ENCODE results near the gene ME1.

Gene ME1

DNA sequence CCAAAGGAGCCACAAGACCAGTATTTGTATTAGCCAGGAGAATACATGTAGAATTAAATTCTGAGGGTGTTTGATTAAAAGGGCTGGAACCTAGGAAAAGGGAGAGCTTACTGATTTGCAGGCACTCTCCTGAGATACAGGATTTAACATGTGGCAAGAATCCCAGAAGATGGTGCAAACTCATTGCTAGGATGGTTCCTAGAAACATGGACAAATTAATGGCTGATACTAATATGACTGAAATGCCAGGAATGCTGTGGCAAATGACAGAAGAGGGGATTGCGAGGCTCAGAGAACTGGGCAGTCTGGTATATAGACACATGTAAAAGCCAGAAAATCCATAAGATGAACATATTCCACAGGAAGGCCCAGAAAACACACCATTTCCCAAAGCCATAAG lies 119.6 kb downstream of the ME1 start:
- TF ChIP-seq, protein P1, sequence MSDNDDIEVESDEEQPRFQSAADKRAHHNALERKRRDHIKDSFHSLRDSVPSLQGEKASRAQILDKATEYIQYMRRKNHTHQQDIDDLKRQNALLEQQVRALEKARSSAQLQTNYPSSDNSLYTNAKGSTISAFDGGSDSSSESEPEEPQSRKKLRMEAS (IDR thresholded peaks at IDR 0.05; ENCODE audit: low read depth, low read length) = no peak
- TF ChIP-seq, protein P2, sequence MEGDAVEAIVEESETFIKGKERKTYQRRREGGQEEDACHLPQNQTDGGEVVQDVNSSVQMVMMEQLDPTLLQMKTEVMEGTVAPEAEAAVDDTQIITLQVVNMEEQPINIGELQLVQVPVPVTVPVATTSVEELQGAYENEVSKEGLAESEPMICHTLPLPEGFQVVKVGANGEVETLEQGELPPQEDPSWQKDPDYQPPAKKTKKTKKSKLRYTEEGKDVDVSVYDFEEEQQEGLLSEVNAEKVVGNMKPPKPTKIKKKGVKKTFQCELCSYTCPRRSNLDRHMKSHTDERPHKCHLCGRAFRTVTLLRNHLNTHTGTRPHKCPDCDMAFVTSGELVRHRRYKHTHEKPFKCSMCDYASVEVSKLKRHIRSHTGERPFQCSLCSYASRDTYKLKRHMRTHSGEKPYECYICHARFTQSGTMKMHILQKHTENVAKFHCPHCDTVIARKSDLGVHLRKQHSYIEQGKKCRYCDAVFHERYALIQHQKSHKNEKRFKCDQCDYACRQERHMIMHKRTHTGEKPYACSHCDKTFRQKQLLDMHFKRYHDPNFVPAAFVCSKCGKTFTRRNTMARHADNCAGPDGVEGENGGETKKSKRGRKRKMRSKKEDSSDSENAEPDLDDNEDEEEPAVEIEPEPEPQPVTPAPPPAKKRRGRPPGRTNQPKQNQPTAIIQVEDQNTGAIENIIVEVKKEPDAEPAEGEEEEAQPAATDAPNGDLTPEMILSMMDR (IDR thresholded peaks at IDR 0.05; ENCODE audit: low read depth, low read length) = no peak
- TF ChIP-seq POLR2A (IDR thresholded peaks at IDR 0.05; ENCODE audit: extremely low read depth, insufficient read length) (no peak), MYC (IDR thresholded peaks at IDR 0.05; ENCODE audit: low read depth, low read length) (no peak)
- no peak for DNase-seq (ENCODE audit: low read depth)
- no peak overlapping the region for H3K4me3 ChIP-seq (ENCODE audit: low read depth, low read length)

DNA sequence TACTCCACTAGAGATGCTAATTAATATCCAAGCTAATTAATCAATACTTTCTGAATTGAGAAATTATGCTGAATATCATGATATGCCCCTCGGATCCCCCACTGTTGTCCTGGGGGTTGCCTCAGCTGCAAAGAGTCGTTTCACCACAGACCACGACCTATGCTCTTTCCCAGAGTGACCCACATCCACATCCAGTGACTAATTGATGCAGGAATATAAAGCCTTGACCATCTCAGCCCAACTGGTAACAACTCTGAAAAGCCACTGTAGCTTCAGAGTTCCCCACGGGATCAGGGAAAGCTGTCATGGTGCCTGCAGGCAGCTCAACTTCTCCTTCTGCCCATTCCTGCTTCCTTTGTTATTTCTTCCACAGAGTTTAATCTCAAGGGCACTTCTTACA lies 120.8 kb downstream of the ME1 start:
- TF ChIP-seq POLR2A (IDR thresholded peaks at IDR 0.05; ENCODE audit: extremely low read depth, insufficient read length) = no peak
- TF ChIP-seq MYC (IDR thresholded peaks at IDR 0.05; ENCODE audit: low read depth, low read length) = no peak
- TF ChIP-seq, protein P1 (IDR thresholded peaks at IDR 0.05; ENCODE audit: low read depth, low read length) = no peak
- TF ChIP-seq, protein P2 (IDR thresholded peaks at IDR 0.05; ENCODE audit: low read depth, low read length) = no peak
- no peak for DNase-seq (ENCODE audit: low read depth)
- no peak overlapping the region for H3K4me3 ChIP-seq (ENCODE audit: low read depth, low read length)

DNA sequence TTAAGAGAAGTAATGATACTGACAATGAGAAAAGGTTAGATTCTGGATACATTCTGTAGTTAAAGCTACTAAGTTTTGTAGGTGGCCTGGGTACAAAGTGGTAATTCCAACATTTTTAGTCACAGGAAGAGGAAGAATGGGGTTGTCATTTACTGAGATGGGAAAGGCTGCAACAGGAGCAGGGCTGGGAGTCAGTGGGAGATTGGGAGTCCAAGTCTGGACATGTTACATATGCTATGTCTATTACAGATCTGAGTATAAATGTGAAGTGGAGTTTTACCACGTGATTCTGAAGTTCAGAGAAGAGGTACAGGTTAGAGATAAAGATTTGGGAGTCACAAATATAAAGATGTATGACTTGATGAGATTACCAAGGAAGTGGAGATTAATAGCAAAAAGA lies 121.5 kb downstream of the ME1 start:
- H3K4me3 ChIP-seq (ENCODE audit: low read depth, low read length) = no peak overlapping the region
- DNase-seq (ENCODE audit: low read depth) = no peak
- TF ChIP-seq MYC (IDR thresholded peaks at IDR 0.05; ENCODE audit: low read depth, low read length) = no peak
- TF ChIP-seq, protein P2 (IDR thresholded peaks at IDR 0.05; ENCODE audit: low read depth, low read length) = no peak
- TF ChIP-seq, protein P1 (IDR thresholded peaks at IDR 0.05; ENCODE audit: low read depth, low read length) = no peak

DNA sequence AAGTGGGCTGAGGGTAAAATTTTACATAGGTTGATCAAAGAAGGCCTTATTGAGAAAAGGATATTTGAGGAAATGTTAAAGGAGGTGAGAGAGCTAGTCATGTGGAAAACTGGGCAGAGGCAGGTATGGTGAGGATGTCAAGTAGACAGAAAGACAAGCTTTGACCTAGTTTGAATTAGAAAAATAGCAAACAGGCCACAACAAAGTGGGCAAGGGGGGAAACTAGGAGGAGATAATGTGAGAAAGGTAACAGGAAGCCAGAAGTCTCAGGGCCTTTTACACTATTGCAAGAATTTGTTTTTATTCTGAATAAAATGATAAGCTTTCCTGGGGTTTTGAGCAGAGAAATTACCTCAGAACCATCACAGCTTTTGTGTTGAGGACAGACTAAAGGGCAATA lies 122.0 kb downstream of the ME1 start:
- no peak overlapping the region for H3K4me3 ChIP-seq (ENCODE audit: low read depth, low read length)
- TF ChIP-seq MYC (IDR thresholded peaks at IDR 0.05; ENCODE audit: low read depth, low read length) (no peak), POLR2A (IDR thresholded peaks at IDR 0.05; ENCODE audit: extremely low read depth, insufficient read length) (no peak)
- TF ChIP-seq, protein P2 (IDR thresholded peaks at IDR 0.05; ENCODE audit: low read depth, low read length) = no peak
- TF ChIP-seq, protein P1 (IDR thresholded peaks at IDR 0.05; ENCODE audit: low read depth, low read length) = no peak
- no peak for DNase-seq (ENCODE audit: low read depth)

DNA sequence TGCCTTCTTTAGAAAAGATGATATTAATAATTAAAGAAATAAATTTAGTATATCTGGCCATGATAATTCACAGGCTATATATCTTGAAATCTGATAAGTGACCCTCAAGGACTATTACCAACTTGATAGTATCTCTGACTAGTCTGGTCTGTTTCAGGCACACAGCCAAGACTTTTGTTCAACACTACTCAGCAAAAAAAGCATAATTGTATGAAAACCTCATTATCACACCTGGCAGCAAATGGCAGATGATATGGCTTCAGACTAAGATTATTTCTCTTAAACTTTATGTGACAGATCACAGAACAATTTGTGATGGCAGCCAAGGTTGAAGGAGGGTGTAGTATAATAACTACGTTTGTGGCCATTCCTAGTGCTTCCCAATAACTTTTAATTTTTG lies 123.0 kb downstream of the ME1 start:
- TF ChIP-seq, protein P1 (IDR thresholded peaks at IDR 0.05; ENCODE audit: low read depth, low read length) = no peak

DNA sequence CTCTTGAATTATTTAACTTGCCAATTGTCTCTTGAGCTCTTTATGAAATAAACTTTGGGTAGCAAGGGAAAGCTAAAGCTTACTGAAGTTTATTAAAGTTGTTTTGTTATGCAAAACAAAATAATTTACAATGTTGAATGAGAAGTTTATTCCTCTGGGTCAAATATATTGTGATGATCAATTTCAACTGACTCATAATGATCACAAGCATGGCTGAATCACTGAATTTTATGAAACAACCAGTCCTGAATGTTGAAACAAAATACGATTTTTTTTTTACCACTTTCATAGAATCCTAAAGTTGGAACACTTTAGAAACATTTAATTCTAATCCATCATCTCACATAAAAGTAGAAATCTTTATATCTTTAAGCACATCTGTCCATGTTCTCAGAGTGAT lies 127.4 kb downstream of the ME1 start:
- TF ChIP-seq, protein P2 (IDR thresholded peaks at IDR 0.05; ENCODE audit: low read depth, low read length) = no peak
- no peak for TF ChIP-seq POLR2A (IDR thresholded peaks at IDR 0.05; ENCODE audit: extremely low read depth, insufficient read length)
- TF ChIP-seq MYC (IDR thresholded peaks at IDR 0.05; ENCODE audit: low read depth, low read length) = no peak
- TF ChIP-seq, protein P1 (IDR thresholded peaks at IDR 0.05; ENCODE audit: low read depth, low read length) = no peak
- DNase-seq (ENCODE audit: low read depth) = no peak
- H3K4me3 ChIP-seq (ENCODE audit: low read depth, low read length) = no peak overlapping the region

More for the DNA sequence above, 123.0 kb downstream of the ME1 start:
- no peak for DNase-seq (ENCODE audit: low read depth)
- no peak overlapping the region for H3K4me3 ChIP-seq (ENCODE audit: low read depth, low read length)
